Measurements from ENCODE around the gene ZBTB38. TPM values are rescaled to one million over a fixed set of nuclear protein-coding genes. Genes with fewer than 3 reads are reported as not detected.

ZBTB38 gene
- total RNA-seq, 1 donor, result 181 TPM

DNA sequence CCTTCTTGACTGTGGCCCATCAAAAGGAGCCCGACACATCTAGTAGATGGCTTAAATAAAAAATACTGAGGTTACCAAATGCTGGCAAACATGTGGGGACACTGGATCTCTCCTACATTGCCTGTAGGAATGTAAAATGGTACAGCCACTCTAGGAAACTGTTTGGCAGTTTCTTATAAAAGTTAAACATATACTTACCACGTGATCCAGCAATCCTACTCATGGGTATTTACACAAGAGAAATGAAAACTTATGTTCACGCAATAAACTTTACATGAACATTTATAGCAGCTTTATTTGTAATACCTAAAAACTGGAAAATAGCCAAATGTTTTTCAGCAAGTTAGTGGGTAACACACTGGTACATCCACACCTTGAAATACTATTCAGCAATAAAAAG is 9.1 kb downstream of the ZBTB38 start:
- TF ChIP-seq, protein P1, sequence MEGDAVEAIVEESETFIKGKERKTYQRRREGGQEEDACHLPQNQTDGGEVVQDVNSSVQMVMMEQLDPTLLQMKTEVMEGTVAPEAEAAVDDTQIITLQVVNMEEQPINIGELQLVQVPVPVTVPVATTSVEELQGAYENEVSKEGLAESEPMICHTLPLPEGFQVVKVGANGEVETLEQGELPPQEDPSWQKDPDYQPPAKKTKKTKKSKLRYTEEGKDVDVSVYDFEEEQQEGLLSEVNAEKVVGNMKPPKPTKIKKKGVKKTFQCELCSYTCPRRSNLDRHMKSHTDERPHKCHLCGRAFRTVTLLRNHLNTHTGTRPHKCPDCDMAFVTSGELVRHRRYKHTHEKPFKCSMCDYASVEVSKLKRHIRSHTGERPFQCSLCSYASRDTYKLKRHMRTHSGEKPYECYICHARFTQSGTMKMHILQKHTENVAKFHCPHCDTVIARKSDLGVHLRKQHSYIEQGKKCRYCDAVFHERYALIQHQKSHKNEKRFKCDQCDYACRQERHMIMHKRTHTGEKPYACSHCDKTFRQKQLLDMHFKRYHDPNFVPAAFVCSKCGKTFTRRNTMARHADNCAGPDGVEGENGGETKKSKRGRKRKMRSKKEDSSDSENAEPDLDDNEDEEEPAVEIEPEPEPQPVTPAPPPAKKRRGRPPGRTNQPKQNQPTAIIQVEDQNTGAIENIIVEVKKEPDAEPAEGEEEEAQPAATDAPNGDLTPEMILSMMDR (IDR thresholded peaks at IDR 0.05; ENCODE audit: extremely low read depth, low read depth, low read length), result no peak
- Histone ChIP-seq H4K20me1 (ENCODE audit: insufficient read depth, low read length) (no peaks in the 10 kb centered on the region), H2AFZ (ENCODE audit: low read length) (no peak overlapping the region), H3K27ac (ENCODE audit: low read depth, low read length) (no peak overlapping the region), H3K4me1 (ENCODE audit: insufficient read depth, low read length) (peaks cover 18% of the 10 kb centered on the region), H3K27me3 (ENCODE audit: insufficient read depth, low read length) (no peaks in the 10 kb centered on the region), H3K36me3 (ENCODE audit: insufficient read depth, low read length) (peaks cover 77% of the 10 kb centered on the region), H3K9me3 (ENCODE audit: low read depth, low read length) (no peaks in the 10 kb centered on the region), H3K4me2 (ENCODE audit: insufficient read depth, low read length) (no peak overlapping the region), H3K4me3 (ENCODE audit: insufficient read depth, low read length) (no peak overlapping the region), H3K79me2 (ENCODE audit: insufficient read depth, low read length) (peaks cover 84% of the 10 kb centered on the region)
- no peak for DNase-seq (ENCODE audit: insufficient read length, low spot score, missing footprints)

GRCh38 chr3:141378556-141378955 is 10.3 kb downstream of the ZBTB38 start:
- no peak overlapping the region for H3K27ac ChIP-seq (ENCODE audit: low read depth, low read length)
- peaks cover 71% of the 10 kb centered on the region for H3K36me3 ChIP-seq (ENCODE audit: insufficient read depth, low read length)
- H2AFZ ChIP-seq (ENCODE audit: low read length), result no peak overlapping the region
- no peak overlapping the region for H3K4me2 ChIP-seq (ENCODE audit: insufficient read depth, low read length)
- no peak overlapping the region for H3K4me3 ChIP-seq (ENCODE audit: insufficient read depth, low read length)
- TF ChIP-seq, protein P1 (IDR thresholded peaks at IDR 0.05; ENCODE audit: extremely low read depth, low read depth, low read length), result no peak
- no peak for DNase-seq (ENCODE audit: insufficient read length, low spot score, missing footprints)
- H3K9me3 ChIP-seq (ENCODE audit: low read depth, low read length), result no peaks in the 10 kb centered on the region
- no peaks in the 10 kb centered on the region for H3K27me3 ChIP-seq (ENCODE audit: insufficient read depth, low read length)
- no peaks in the 10 kb centered on the region for H4K20me1 ChIP-seq (ENCODE audit: insufficient read depth, low read length)
- peaks cover 73% of the 10 kb centered on the region for H3K79me2 ChIP-seq (ENCODE audit: insufficient read depth, low read length)
- peaks cover 15% of the 10 kb centered on the region for H3K4me1 ChIP-seq (ENCODE audit: insufficient read depth, low read length)

DNA sequence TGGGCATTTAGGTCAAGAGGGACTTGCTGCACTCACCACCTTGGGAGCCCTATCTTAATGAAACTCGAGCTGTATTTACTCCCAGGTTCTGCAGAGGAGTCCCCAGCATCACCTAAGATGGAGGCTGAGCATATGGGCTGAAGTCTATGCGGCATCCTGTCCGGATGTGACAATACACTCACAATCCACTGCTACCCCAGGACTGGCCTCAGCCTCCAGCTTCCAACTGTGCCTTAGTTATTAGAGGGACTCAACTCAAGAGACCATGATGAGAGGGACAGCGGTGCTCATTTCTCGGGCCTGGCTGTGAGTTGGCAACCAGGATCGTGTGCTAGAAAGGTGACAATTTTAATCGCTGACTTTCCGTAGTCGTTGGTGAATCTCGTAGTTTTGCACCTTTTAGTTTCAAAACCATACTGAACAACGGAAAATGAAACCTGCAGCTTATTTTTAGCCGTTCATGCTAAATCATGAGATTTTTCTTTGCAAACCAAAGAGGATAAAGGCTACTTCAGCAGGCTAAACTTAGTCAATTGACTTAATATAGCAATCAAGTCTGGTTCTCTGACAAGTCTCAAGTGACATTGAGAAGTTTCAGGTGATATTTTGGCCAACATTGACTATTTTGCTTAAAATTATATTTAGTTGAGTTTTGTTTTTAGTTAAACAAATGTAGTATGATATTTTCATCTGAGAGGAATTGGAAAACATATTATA is 11.1 kb downstream of the ZBTB38 start:
- H3K27me3 ChIP-seq (ENCODE audit: insufficient read depth, low read length), result no peaks in the 10 kb centered on the region
- no peaks in the 10 kb centered on the region for H3K9me3 ChIP-seq (ENCODE audit: low read depth, low read length)
- no peak overlapping the region for H3K27ac ChIP-seq (ENCODE audit: low read depth, low read length)
- H3K4me3 ChIP-seq (ENCODE audit: insufficient read depth, low read length), result no peak overlapping the region
- peaks cover 15% of the 10 kb centered on the region for H3K4me1 ChIP-seq (ENCODE audit: insufficient read depth, low read length)
- peaks cover 70% of the 10 kb centered on the region for H3K79me2 ChIP-seq (ENCODE audit: insufficient read depth, low read length)
- TF ChIP-seq, protein P1 (IDR thresholded peaks at IDR 0.05; ENCODE audit: extremely low read depth, low read depth, low read length), result no peak
- no peak overlapping the region for H2AFZ ChIP-seq (ENCODE audit: low read length)
- no peaks in the 10 kb centered on the region for H4K20me1 ChIP-seq (ENCODE audit: insufficient read depth, low read length)
- no peak for DNase-seq (ENCODE audit: insufficient read length, low spot score, missing footprints)
- peaks cover 72% of the 10 kb centered on the region for H3K36me3 ChIP-seq (ENCODE audit: insufficient read depth, low read length)
- H3K4me2 ChIP-seq (ENCODE audit: insufficient read depth, low read length), result no peak overlapping the region

- Histone ChIP-seq H3K9me3 (ENCODE audit: low read depth, low read length) (no peaks in the 10 kb centered on the region), H3K4me1 (ENCODE audit: insufficient read depth, low read length) (peaks cover 19% of the 10 kb centered on the region), H2AFZ (ENCODE audit: low read length) (no peak overlapping the region), H3K4me2 (ENCODE audit: insufficient read depth, low read length) (no peak overlapping the region), H4K20me1 (ENCODE audit: insufficient read depth, low read length) (no peaks in the 10 kb centered on the region), H3K4me3 (ENCODE audit: insufficient read depth, low read length) (no peak overlapping the region), H3K27me3 (ENCODE audit: insufficient read depth, low read length) (no peaks in the 10 kb centered on the region), H3K36me3 (ENCODE audit: insufficient read depth, low read length) (peaks cover 74% of the 10 kb centered on the region), H3K27ac (ENCODE audit: low read depth, low read length) (no peak overlapping the region), H3K79me2 (ENCODE audit: insufficient read depth, low read length) (peaks cover 68% of the 10 kb centered on the region)
- TF ChIP-seq, protein P1 (IDR thresholded peaks at IDR 0.05; ENCODE audit: extremely low read depth, low read depth, low read length), result no peak
- no peak for DNase-seq (ENCODE audit: insufficient read length, low spot score, missing footprints)
Observed at GRCh38 chr3:141380279-141380678, 12.0 kb downstream of the ZBTB38 start.
